ENCODE results near the gene CREB5.

Gene CREB5

DNA sequence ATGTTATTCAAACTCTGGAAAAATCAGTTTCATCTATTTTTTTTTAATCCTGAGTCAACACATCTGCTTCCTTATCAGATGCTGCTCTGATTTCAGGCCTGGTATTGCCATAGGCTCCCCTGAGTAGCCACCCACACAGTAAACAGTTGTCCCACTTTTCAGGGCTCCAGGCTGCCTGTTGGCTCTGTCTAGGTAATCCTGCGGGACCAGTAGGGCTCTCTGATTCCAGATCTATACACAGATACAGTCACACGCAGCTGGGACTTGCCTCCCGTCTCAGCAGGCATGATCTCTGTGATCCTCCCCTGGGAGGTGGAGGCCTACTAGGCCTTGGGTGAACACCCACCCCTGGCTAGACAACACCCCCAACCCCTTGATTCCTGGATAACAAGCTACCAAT lies 206.1 kb downstream of the CREB5 start:
- H3K9ac ChIP-seq (ENCODE audit: low read length), result no peak overlapping the region
- H3K9me3 ChIP-seq (ENCODE audit: control insufficient read depth, low read length), result no peaks in the 10 kb centered on the region
- no peaks in the 10 kb centered on the region for H3K36me3 ChIP-seq (ENCODE audit: control insufficient read depth, insufficient read depth, low read length)
- H3K27me3 ChIP-seq (ENCODE audit: control insufficient read depth, insufficient read depth, low read length), result no peaks in the 10 kb centered on the region
- no peak overlapping the region for H3K4me3 ChIP-seq (ENCODE audit: low read length)
- H3K4me1 ChIP-seq (ENCODE audit: control insufficient read depth, insufficient read depth, low read length), result no peaks in the 10 kb centered on the region

DNA sequence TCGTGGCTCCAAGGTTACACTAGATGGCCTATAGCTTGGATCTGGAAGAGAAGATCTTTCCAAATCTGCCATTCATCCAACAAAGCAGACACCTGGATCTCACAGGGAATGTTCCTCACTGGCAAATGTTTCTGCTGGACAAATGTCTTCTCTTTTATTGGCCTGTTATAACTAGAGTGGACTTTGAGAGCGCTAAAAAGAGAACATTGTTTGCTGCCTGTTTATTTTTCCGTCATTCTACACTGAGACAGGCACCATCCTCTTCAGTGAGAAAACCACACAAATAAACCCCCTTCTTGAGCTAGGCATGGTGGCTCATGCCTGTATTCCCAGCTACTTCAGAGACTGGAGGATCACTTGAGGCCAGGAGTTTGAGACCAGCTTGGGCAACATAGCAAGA lies 206.9 kb downstream of the CREB5 start:
- Histone ChIP-seq H3K4me1 (ENCODE audit: control insufficient read depth, insufficient read depth, low read length) (no peaks in the 10 kb centered on the region), H3K4me3 (ENCODE audit: low read length) (no peak overlapping the region), H3K9ac (ENCODE audit: low read length) (no peak overlapping the region), H3K27me3 (ENCODE audit: control insufficient read depth, insufficient read depth, low read length) (no peaks in the 10 kb centered on the region), H3K36me3 (ENCODE audit: control insufficient read depth, insufficient read depth, low read length) (no peaks in the 10 kb centered on the region), H3K9me3 (ENCODE audit: control insufficient read depth, low read length) (no peaks in the 10 kb centered on the region)

GRCh38 chr7:28621369-28621841 lies 209.1 kb downstream of the CREB5 start:
- H3K36me3 ChIP-seq (ENCODE audit: control insufficient read depth, insufficient read depth, low read length), result no peaks in the 10 kb centered on the region
- no peaks in the 10 kb centered on the region for H3K27me3 ChIP-seq (ENCODE audit: control insufficient read depth, insufficient read depth, low read length)
- H3K4me1 ChIP-seq (ENCODE audit: control insufficient read depth, insufficient read depth, low read length), result peaks cover 4% of the 10 kb centered on the region
- no peak overlapping the region for H3K4me3 ChIP-seq (ENCODE audit: low read length)
- no peaks in the 10 kb centered on the region for H3K9me3 ChIP-seq (ENCODE audit: control insufficient read depth, low read length)
- no peak overlapping the region for H3K9ac ChIP-seq (ENCODE audit: low read length)

- no peaks in the 10 kb centered on the region for H3K36me3 ChIP-seq (ENCODE audit: control insufficient read depth, insufficient read depth, low read length)
- no peak overlapping the region for H3K9ac ChIP-seq (ENCODE audit: low read length)
- H3K27me3 ChIP-seq (ENCODE audit: control insufficient read depth, insufficient read depth, low read length), result no peaks in the 10 kb centered on the region
- peaks cover 5% of the 10 kb centered on the region for H3K4me1 ChIP-seq (ENCODE audit: control insufficient read depth, insufficient read depth, low read length)
- H3K9me3 ChIP-seq (ENCODE audit: control insufficient read depth, low read length), result no peaks in the 10 kb centered on the region
- H3K4me3 ChIP-seq (ENCODE audit: low read length), result no peak overlapping the region
These were observed 210.9 kb downstream of the CREB5 start for GRCh38 chr7:28623105-28623730.

DNA sequence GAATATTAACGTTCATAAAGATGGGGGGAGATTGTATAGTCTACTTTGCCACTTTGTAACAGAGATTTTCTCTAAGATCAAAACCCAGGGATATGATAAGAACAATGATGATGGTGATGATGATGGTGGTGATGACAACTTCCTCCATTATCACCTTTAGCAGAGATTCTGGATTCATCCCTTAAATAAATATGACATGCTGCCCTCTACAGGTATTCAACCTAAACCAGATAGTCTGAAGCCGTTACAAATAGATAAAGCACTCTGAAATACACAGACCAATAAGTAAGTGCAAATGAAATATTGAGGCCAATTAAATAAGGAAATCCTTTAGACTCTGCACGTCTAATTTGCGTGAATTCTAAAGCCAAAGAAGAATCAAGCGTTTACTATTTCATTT lies 211.5 kb downstream of the CREB5 start:
- Histone ChIP-seq H3K9ac (ENCODE audit: low read length) (no peak overlapping the region), H3K27me3 (ENCODE audit: control insufficient read depth, insufficient read depth, low read length) (no peaks in the 10 kb centered on the region), H3K9me3 (ENCODE audit: control insufficient read depth, low read length) (no peaks in the 10 kb centered on the region), H3K36me3 (ENCODE audit: control insufficient read depth, insufficient read depth, low read length) (no peaks in the 10 kb centered on the region), H3K4me1 (ENCODE audit: control insufficient read depth, insufficient read depth, low read length) (peaks cover 5% of the 10 kb centered on the region), H3K4me3 (ENCODE audit: low read length) (no peak overlapping the region)

GRCh38 chr7:28625432-28625831 lies 213.1 kb downstream of the CREB5 start:
- Histone ChIP-seq H3K27me3 (ENCODE audit: control insufficient read depth, insufficient read depth, low read length) (no peaks in the 10 kb centered on the region), H3K4me1 (ENCODE audit: control insufficient read depth, insufficient read depth, low read length) (peaks cover 5% of the 10 kb centered on the region), H3K9ac (ENCODE audit: low read length) (no peak overlapping the region), H3K36me3 (ENCODE audit: control insufficient read depth, insufficient read depth, low read length) (no peaks in the 10 kb centered on the region), H3K4me3 (ENCODE audit: low read length) (no peak overlapping the region), H3K9me3 (ENCODE audit: control insufficient read depth, low read length) (no peaks in the 10 kb centered on the region)

GRCh38 chr7:28626221-28626620 lies 213.9 kb downstream of the CREB5 start:
- Histone ChIP-seq H3K9ac (ENCODE audit: low read length) (no peak overlapping the region), H3K4me1 (ENCODE audit: control insufficient read depth, insufficient read depth, low read length) (peaks cover 5% of the 10 kb centered on the region), H3K9me3 (ENCODE audit: control insufficient read depth, low read length) (no peaks in the 10 kb centered on the region), H3K36me3 (ENCODE audit: control insufficient read depth, insufficient read depth, low read length) (no peaks in the 10 kb centered on the region), H3K4me3 (ENCODE audit: low read length) (no peak overlapping the region), H3K27me3 (ENCODE audit: control insufficient read depth, insufficient read depth, low read length) (no peaks in the 10 kb centered on the region)

- Histone ChIP-seq H3K36me3 (ENCODE audit: control insufficient read depth, insufficient read depth, low read length) (no peaks in the 10 kb centered on the region), H3K27me3 (ENCODE audit: control insufficient read depth, insufficient read depth, low read length) (peaks cover 2% of the 10 kb centered on the region), H3K9me3 (ENCODE audit: control insufficient read depth, low read length) (no peaks in the 10 kb centered on the region), H3K9ac (ENCODE audit: low read length) (no peak overlapping the region), H3K4me1 (ENCODE audit: control insufficient read depth, insufficient read depth, low read length) (peaks cover 5% of the 10 kb centered on the region), H3K4me3 (ENCODE audit: low read length) (no peak overlapping the region)
These were observed 214.4 kb downstream of the CREB5 start for GRCh38 chr7:28626624-28627262.

DNA sequence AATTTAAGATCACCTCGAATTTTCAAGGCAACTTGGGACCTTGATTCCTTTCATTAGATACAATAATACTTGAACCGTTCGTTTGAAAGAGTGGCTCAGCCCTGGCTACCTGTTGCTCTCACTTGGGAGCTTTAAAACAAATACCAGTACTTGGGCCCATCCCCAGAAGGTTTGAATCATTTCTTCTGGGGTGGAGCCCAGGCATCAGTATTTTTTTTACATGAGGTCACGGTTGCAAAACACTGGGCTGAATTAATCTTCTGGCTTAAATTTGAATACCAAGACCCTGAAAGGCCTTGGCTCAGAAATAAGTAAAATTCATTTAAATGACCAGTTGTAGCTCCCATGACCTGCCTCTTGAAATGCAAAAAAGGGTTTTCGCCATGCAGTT lies 214.9 kb downstream of the CREB5 start:
- no peaks in the 10 kb centered on the region for H3K36me3 ChIP-seq (ENCODE audit: control insufficient read depth, insufficient read depth, low read length)
- no peak overlapping the region for H3K9ac ChIP-seq (ENCODE audit: low read length)
- H3K4me3 ChIP-seq (ENCODE audit: low read length), result no peak overlapping the region
- H3K27me3 ChIP-seq (ENCODE audit: control insufficient read depth, insufficient read depth, low read length), result peaks cover 5% of the 10 kb centered on the region
- H3K4me1 ChIP-seq (ENCODE audit: control insufficient read depth, insufficient read depth, low read length), result peaks cover 5% of the 10 kb centered on the region
- H3K9me3 ChIP-seq (ENCODE audit: control insufficient read depth, low read length), result no peaks in the 10 kb centered on the region

- Histone ChIP-seq H3K4me3 (ENCODE audit: low read length) (no peak overlapping the region), H3K27me3 (ENCODE audit: control insufficient read depth, insufficient read depth, low read length) (peaks cover 5% of the 10 kb centered on the region), H3K9ac (ENCODE audit: low read length) (no peak overlapping the region), H3K9me3 (ENCODE audit: control insufficient read depth, low read length) (no peaks in the 10 kb centered on the region), H3K36me3 (ENCODE audit: control insufficient read depth, insufficient read depth, low read length) (no peaks in the 10 kb centered on the region), H3K4me1 (ENCODE audit: control insufficient read depth, insufficient read depth, low read length) (peaks cover 5% of the 10 kb centered on the region)
These were observed 215.6 kb downstream of the CREB5 start for GRCh38 chr7:28627896-28628295.

DNA sequence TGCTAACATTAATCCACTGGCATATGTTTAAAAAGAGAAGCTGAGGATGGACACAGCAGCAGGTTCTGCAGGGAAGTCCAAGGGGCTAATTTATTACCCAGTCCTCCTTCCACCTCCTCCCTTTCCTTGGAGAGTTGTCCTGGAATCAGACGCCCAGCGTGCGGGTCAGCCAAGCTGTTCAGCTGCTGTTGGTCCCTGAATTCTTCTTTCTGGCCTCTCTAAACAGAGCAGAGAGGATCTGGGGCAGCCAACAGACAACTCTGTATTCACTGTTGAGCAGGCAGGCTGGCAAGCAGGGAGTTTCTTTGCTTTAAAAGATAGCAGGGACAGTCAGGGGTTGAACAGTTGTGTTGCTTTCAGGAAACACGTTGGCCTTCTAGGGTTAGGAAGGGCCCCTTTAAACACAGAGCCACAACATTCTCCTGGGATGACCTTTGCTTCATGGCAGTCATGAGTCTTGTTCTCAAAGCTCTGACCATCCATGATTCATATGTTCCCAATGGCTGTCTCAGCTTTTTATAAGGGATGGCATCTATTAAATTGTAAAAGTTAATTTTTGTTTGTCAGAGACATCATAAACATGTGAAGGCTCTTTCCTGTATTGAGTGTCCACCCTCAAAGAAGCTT lies 217.0 kb downstream of the CREB5 start:
- H3K36me3 ChIP-seq (ENCODE audit: control insufficient read depth, insufficient read depth, low read length), result no peaks in the 10 kb centered on the region
- peaks cover 5% of the 10 kb centered on the region for H3K4me1 ChIP-seq (ENCODE audit: control insufficient read depth, insufficient read depth, low read length)
- H3K9ac ChIP-seq (ENCODE audit: low read length), result no peak overlapping the region
- H3K27me3 ChIP-seq (ENCODE audit: control insufficient read depth, insufficient read depth, low read length), result peaks cover 5% of the 10 kb centered on the region
- no peaks in the 10 kb centered on the region for H3K9me3 ChIP-seq (ENCODE audit: control insufficient read depth, low read length)
- H3K4me3 ChIP-seq (ENCODE audit: low read length), result no peak overlapping the region

GRCh38 chr7:28630350-28630749 lies 218.0 kb downstream of the CREB5 start:
- peaks cover 5% of the 10 kb centered on the region for H3K27me3 ChIP-seq (ENCODE audit: control insufficient read depth, insufficient read depth, low read length)

More at GRCh38 chr7:28630350-28630749, 218.0 kb downstream of the CREB5 start:
- Histone ChIP-seq H3K4me3 (ENCODE audit: low read length) (no peak overlapping the region), H3K9me3 (ENCODE audit: control insufficient read depth, low read length) (no peaks in the 10 kb centered on the region), H3K36me3 (ENCODE audit: control insufficient read depth, insufficient read depth, low read length) (no peaks in the 10 kb centered on the region), H3K4me1 (ENCODE audit: control insufficient read depth, insufficient read depth, low read length) (peaks cover 5% of the 10 kb centered on the region), H3K9ac (ENCODE audit: low read length) (no peak overlapping the region)

All from mucosa of stomach (tissue), 1 donor.